ENCODE results near the gene PYM1.

GRCh38 chr12:55934773-55935172 lies 7.1 kb upstream of the PYM1 start:
- TF ChIP-seq CTCF (IDR thresholded peaks at IDR 0.05) (no peak), POLR2AphosphoS5 (IDR thresholded peaks at IDR 0.05) (no peak)
